ENCODE results near the gene UBA7. TPM values are rescaled to one million over a fixed set of nuclear protein-coding genes. Genes with fewer than 3 reads are reported as not detected.
"Not testable (repeated sequence)": the region's sequence is repeated elsewhere in the genome, so short reads cannot be mapped to it uniquely, and the experiment has no call there.

The UBA7 gene
- total RNA-seq, 1 donor, result 22.8 TPM

- no peak overlapping the region for H3K4me3 ChIP-seq (ENCODE audit: low read depth, low read length)
- DNase-seq (ENCODE audit: low read depth), result no peak
- TF ChIP-seq, protein P1, sequence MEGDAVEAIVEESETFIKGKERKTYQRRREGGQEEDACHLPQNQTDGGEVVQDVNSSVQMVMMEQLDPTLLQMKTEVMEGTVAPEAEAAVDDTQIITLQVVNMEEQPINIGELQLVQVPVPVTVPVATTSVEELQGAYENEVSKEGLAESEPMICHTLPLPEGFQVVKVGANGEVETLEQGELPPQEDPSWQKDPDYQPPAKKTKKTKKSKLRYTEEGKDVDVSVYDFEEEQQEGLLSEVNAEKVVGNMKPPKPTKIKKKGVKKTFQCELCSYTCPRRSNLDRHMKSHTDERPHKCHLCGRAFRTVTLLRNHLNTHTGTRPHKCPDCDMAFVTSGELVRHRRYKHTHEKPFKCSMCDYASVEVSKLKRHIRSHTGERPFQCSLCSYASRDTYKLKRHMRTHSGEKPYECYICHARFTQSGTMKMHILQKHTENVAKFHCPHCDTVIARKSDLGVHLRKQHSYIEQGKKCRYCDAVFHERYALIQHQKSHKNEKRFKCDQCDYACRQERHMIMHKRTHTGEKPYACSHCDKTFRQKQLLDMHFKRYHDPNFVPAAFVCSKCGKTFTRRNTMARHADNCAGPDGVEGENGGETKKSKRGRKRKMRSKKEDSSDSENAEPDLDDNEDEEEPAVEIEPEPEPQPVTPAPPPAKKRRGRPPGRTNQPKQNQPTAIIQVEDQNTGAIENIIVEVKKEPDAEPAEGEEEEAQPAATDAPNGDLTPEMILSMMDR (IDR thresholded peaks at IDR 0.05; ENCODE audit: insufficient read depth, low read length), result no peak
Measured at GRCh38 chr3:49831341-49831740, 17.6 kb upstream of the UBA7 start.

DNA sequence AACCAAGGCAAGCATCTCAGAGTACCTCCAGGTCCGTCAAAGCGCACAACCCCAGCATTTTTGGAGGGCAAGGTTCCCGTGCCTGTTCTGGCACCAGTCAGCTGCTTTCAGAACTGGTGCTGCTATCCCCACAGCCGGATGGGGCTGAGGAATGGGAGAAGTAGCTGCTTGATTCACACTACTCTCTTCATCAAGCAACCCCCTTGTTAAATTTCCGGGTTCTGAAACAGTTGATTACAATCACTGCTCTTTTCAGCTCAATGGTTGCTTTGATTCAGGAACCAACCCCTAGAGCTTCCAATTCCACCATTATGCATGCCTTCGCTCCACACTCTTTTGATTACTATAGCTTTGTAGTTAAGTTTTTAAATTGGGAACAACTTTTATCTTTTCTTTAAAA lies 12.3 kb upstream of the UBA7 start:
- DNase-seq (ENCODE audit: low read depth), result no peak
- no peak overlapping the region for H3K4me3 ChIP-seq (ENCODE audit: low read depth, low read length)
- TF ChIP-seq, protein P1 (IDR thresholded peaks at IDR 0.05; ENCODE audit: insufficient read depth, low read length), result no peak

DNA sequence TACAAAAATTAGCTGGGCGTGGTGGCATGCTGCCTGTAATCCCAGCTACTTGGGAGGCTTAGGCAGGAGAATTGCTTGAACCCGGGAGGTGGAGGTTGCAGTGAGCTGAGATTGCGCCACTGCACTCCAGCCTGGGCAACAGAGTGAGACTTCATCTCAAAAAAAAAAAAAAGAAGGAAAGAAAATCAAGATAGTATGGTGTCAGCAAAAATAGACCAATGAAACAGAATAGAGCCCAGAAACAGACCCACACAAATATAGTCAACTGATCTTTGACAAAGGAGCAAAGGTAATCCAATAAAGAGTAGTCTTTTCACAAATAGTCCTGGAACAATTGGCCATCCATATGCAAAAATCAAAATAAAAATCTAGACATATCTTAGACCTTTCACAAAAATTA lies 9.4 kb upstream of the UBA7 start:
- DNase-seq (ENCODE audit: low read depth); H3K4me3 ChIP-seq (ENCODE audit: low read depth, low read length): not testable (repeated sequence)

GRCh38 chr3:49812916-49813496 lies 747 bp downstream of the UBA7 start:
- peak overlapping the region; percentile 82 for H3K4me3 ChIP-seq (ENCODE audit: low read depth, low read length)
- TF ChIP-seq, protein P1 (IDR thresholded peaks at IDR 0.05; ENCODE audit: insufficient read depth, low read length), result no peak
- no peak for DNase-seq (ENCODE audit: low read depth)

DNA sequence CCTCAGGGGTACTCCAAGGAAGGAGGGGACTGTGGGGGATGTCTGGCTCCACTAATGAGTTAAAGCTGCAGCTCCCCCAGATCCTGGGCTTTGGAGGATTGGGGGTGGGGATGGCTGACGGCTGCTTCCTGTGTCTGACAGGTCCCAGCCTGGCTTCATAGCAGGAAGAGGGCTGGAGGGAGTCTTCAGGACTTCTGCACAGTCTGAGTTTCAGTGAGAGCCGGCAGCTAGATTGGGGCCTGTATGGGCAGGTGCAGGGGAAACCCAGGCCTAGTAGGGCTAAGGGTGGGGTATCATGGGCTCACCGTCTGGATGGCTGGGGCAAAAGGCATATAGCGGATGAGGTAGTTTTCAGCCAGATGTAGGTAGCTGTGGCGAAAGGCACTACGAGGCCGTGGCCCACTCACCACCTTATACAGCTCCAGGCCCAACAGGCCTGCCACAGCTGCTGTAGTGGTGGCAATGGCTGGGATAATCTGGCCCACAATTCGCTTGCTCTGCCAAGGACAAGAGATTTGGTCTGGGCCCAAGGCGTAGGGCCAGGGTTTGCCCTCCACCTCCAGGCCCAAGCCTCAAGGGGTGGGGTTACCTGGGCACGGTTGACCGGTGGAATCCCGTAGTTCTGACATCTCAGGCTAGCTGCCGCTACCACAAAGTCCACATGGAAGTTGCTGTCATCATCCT lies 6.2 kb downstream of the UBA7 start:
- no peak overlapping the region for H3K4me3 ChIP-seq (ENCODE audit: low read depth, low read length)
- DNase-seq (ENCODE audit: low read depth), result no peak
- TF ChIP-seq, protein P1 (IDR thresholded peaks at IDR 0.05; ENCODE audit: insufficient read depth, low read length), result no peak

GRCh38 chr3:49806850-49807249 lies 6.9 kb downstream of the UBA7 start:
- TF ChIP-seq, protein P1 (IDR thresholded peaks at IDR 0.05; ENCODE audit: insufficient read depth, low read length), result no peak
- H3K4me3 ChIP-seq (ENCODE audit: low read depth, low read length), result no peak overlapping the region
- DNase-seq (ENCODE audit: low read depth), result no peak

DNA sequence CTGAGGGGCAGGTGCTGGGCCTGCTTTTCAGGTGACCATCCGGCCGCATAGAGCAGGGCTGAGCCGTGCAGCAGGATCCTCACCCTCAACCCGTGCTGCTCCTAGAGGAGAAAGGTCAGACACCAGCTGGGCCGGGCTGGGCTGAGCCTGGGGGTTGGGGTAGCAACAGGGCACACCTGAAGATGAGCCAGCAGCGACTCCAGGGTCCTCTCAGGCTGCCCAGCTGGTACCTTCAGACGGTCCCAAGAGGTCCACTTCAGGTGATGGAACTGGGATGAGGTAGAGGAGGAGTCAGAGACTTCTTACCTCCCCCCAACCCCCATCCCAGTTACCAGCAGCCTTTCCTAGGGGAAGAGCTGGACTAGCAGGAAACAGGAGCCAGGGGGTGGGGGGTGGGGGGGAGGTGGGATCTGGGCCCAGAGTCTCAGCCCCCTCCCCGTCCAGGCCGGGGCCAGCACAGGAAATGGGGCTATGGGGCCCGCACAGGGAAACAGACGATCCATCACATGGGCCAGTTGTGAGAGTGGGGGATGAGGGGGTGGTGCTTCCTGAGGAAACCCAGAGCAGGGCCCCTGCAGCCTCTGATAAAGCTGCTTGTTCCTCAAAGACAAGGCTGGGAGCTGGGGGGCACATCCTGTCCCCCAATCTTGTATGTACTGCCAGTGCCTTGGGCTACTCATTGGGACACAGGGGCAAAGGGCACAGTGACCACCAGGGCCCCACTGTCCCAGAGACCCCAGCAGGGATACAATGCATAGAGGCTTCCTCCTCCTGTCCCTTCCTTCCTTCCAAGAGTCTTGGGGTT lies 7.7 kb downstream of the UBA7 start:
- TF ChIP-seq, protein P1 (IDR thresholded peaks at IDR 0.05; ENCODE audit: insufficient read depth, low read length), result no peak
- DNase-seq (ENCODE audit: low read depth), result no peak
- no peak overlapping the region for H3K4me3 ChIP-seq (ENCODE audit: low read depth, low read length)

Data from fibroblast of the aortic adventitia (primary cell).